ENCODE data around the gene SOX9.

Gene SOX9

DNA sequence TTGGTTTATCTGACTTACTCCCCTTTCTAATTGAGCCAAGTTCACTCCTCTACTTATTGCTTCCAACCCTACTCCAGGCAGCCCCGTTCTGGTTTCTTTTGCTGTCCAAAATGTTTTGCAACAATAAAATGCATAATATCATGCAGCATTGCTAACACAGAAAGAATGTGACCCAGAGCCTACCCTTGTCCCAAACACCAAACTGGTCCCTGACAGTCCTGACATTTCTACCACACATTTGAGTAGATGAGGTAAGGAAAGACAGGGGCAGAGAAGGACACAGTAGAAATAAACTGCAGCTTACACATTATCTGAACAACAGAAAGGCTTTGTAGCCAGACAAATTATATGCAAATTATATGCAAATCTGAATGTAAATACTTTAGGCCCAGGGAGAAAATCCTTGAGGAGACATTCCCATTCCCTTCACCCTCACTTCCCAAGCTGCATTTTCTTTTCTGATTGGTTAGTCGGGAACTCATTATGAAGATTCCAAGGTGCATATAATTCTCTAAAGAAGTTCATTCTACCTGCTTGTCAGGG lies 31.6 kb downstream of the SOX9 start:
- peak in 1 of 58 donors; percentile 18 for DNase-seq

- no peak for DNase-seq
Measured at GRCh38 chr17:72158895-72159885, 38.4 kb downstream of the SOX9 start.

GRCh38 chr17:72162569-72162968 lies 41.7 kb downstream of the SOX9 start:
- DNase-seq = no peak

DNA sequence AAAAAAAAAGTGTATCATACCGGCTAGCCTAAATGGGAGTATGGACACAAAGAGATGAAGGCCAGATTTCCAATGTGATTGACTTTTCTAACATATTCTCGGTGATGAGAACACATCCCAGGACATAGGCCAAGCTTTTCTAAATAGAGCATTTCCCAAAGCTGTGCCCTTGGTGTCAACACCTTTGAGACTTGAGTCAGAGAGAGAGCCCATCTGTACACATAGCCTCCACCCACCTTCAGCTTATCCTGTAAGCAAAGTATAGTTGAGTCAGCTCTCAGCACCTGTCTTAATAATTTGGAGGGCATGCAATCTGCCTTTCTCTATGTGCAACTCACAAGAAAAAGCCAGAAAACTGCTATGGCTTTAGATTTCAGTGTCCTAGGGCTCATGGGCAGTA lies 42.7 kb downstream of the SOX9 start:
- DNase-seq = no peak

- DNase-seq = no peak
Measured at GRCh38 chr17:72164158-72164739, 43.4 kb downstream of the SOX9 start.

DNA sequence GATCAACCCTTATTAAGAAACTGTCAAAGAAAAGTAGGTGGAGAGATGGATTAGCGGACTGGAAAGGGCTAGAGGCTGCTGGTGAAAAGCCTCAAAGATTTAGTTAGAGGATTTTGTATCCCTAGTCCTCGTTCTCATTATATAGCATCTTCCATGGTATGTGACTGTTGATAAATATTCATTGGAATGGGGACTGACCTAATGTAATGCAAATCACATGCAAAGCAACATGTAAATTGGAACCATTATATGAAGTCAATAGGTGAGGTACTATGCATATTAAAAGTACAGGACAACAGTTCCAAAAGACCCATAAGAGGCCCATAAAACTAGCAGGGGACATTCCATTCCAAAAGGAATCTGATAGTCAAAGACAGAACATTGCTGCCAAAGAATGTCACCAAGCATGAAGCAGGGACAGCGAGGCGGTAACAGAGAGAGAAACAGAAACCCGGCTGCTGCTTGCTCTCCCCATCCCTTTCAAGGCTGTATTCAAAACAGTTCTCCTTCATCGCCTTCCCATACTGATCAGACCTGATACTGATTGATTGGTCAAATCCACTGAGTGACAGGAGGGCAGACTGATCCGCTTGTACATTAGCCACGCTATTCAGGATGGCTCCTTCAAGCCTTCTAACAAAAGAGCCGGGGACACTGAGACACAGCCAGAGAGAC lies 44.5 kb downstream of the SOX9 start:
- no peak for DNase-seq

- DNase-seq = peak in 1 of 58 donors; percentile 39
Measured at GRCh38 chr17:72165867-72166439, 45.1 kb downstream of the SOX9 start.

- no peak for DNase-seq
Measured at GRCh38 chr17:72167593-72167992, 46.8 kb downstream of the SOX9 start.

- no peak for DNase-seq
Measured at GRCh38 chr17:72169823-72170222, 49.0 kb downstream of the SOX9 start.

DNA sequence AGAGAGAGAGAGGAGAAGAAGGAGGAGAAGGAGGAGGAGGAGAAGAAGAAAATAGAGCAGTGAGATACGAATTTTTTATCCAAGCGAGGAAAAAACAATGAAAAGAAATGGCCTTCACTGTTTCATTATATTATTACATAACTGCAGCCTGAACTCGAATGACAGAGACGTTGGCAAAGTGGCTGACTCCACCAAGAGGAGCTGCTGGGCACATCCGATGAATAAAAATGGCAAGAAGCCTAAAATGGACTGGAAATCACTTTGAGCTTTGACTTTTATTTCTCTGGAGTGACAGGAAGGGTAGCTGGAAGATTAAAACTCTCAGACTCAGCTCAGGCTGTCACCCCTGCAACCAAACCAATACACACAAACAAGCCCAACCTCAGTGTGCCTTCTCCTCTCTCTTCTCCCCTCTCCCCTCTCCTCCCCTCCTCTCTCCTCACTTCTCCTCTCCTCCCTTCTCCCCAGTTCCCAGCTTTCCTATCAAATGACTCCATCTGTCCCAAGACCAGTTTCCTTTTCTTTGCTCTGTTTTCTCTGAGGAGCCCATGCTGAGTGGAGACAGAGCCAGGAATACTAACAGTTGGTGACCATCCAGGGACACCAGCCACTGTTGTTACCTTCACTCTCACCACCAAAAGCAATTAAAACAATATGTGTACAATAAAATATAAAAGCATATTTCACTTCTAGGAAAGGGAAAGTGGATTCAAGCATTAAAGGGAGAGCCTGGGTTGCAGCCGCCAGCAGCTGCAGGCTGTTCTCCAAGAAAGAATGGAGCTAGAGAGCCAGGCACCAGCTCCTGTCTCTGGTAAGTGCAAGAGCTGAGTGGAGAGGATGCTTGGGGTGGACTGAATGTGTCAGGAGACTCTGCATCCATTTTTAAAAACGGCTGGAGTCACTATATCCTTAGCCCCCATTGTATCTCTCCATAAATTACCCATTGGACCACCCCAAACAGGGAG lies 51.2 kb downstream of the SOX9 start:
- DNase-seq = peak in 18 of 58 donors; percentile 6 to 59 (median 33)

DNA sequence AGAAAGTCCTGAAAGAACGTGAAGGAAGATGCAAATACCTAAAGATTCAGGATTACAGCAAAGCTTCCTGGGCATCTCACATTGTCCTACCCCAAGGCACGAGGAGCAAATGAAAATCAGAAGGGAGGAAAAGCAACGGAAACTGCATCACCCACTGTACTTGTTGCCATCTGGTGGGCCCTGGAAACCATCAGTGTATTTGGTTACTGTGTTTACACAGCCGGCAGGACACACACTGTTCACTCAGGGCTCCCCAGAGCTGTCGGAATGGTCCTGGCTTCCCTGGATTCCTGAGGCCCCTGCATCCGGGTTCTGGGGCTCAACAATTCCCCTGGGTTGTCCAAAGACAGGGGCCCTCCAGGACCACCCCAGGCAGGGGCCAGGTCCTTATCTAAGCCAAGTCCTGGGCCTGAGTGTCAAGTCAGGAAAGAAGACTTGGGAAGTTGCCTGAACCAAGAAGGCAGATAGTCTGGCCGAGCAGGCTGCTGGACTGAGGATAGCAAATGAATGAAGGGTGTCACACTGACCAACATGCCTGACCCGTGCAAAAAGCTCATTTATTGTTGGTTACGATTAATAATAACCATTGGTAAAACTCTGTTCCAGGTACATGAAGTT lies 52.8 kb downstream of the SOX9 start:
- no peak for DNase-seq

- no peak for DNase-seq
Measured at GRCh38 chr17:72175263-72175662, 54.4 kb downstream of the SOX9 start.

All from anterior cingulate cortex (tissue), 58 donors.